Esophagus squamous epithelium (tissue), 4 donors: Measurements from ENCODE around the gene TBC1D5.

Source experiments
- CTCF ChIP-seq, 6 experiments: fragments of 450-650 bp in 4 of 6; fragments of 200-600 bp in 2 of 6; sonication (generic) in 2 of 6; IDR thresholded peaks; one replicate each; pipeline ENCODE4 v1.5.1; 2016 to 2019; ENCODE audit warnings: antibody characterized with exemption in 6 of 6, mild to moderate bottlenecking in 4 of 6, moderate library complexity in 4 of 6
- POLR2A ChIP-seq, 4 donors: fragments of 450-650 bp; IDR thresholded peaks; one replicate each; pipeline ENCODE4 v1.6.1; 2017; ENCODE audit warnings: antibody characterized with exemption in 4 of 4, mild to moderate bottlenecking in 4 of 4, moderate library complexity in 3 of 4

- no peak for TF ChIP-seq CTCF (IDR thresholded peaks at IDR 0.05)
- no peak for TF ChIP-seq POLR2A (IDR thresholded peaks at IDR 0.05)
Observed at GRCh38 chr3:17747890-17748247, 5.4 kb upstream of the TBC1D5 start.
